ENCODE data around the gene TAPBPL.

GRCh38 chr12:6450091-6450868, 1.6 kb upstream of the TAPBPL start:
- TF ChIP-seq CTCF (IDR thresholded peaks at IDR 0.05 in 8 of 11, conservative IDR thresholded peaks at IDR 0.05 in 3 of 11) = no peak
- no peak for TF ChIP-seq POLR2AphosphoS5 (IDR thresholded peaks at IDR 0.05)
- no peak for TF ChIP-seq POLR2A (IDR thresholded peaks at IDR 0.05)
